Neural progenitor cell (in vitro differentiated cells): Measurements from ENCODE around the gene CAAP1.

Experiments used
- EZH2 ChIP-seq: fragments of 200-600 bp; sonication (generic); IDR thresholded peaks from 2 replicates; pipeline ENCODE4 v1.6.1; 2017; ENCODE audit warnings: antibody characterized with exemption, mild to moderate bottlenecking, moderate library complexity
- EZH2phosphoT487 ChIP-seq: fragments of 200-600 bp; sonication (generic); IDR thresholded peaks from 2 replicates; pipeline ENCODE4 v1.6.1; 2017; ENCODE audit warnings: antibody characterized with exemption
- TF ChIP-seq, protein P1 (sequence below): fragments of 200-600 bp; sonication (generic); IDR thresholded peaks from 2 replicates; pipeline ENCODE4 v1.5.1; 2017; ENCODE audit warnings: antibody characterized with exemption, mild to moderate bottlenecking

DNA sequence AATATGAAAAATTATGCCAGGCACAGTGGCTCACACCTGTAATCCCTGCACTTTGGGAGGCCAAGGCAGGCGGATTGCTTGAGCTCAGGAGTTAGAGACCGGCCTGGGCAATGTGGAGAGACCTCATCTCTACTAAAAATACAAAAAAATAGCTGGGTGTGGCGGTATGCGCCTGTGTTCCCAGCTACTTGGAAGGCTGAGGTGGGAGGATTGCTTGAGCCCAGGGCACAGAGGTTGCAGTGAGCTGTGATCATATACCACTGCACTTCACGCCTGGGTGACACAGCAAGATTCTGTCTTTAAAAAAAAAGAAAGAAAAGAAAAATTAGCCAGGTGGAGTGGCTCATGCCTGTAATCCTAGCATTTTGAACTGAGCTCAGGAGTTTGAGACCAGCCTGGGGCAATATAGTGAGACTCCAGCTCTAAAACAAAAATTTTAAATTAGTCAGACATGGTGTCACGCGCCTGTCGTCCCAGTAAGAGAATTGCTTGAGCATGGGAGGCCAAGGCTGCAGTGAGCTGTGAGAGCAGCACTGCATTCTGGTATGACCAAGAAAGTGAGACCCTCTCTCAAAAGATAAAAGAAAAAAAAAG is 36.4 kb upstream of the CAAP1 start:
- TF ChIP-seq, protein P1, sequence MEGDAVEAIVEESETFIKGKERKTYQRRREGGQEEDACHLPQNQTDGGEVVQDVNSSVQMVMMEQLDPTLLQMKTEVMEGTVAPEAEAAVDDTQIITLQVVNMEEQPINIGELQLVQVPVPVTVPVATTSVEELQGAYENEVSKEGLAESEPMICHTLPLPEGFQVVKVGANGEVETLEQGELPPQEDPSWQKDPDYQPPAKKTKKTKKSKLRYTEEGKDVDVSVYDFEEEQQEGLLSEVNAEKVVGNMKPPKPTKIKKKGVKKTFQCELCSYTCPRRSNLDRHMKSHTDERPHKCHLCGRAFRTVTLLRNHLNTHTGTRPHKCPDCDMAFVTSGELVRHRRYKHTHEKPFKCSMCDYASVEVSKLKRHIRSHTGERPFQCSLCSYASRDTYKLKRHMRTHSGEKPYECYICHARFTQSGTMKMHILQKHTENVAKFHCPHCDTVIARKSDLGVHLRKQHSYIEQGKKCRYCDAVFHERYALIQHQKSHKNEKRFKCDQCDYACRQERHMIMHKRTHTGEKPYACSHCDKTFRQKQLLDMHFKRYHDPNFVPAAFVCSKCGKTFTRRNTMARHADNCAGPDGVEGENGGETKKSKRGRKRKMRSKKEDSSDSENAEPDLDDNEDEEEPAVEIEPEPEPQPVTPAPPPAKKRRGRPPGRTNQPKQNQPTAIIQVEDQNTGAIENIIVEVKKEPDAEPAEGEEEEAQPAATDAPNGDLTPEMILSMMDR = no peak
- no peak for TF ChIP-seq EZH2phosphoT487
- TF ChIP-seq EZH2 = no peak
